A549 (cell line): ENCODE measurements around the gene SRRM2. TPM values are rescaled to one million over a fixed set of nuclear protein-coding genes. Genes with fewer than 3 reads are reported as not detected.

Experiments used
- ATAC-seq, 2 experiments: fragments of 200-7000 bp in 1 of 2; fragments of >200 bp in 1 of 2; cut with Nextera tagmentation in 1 of 2; cut with Tn5 transposase in 1 of 2; 3 replicates each; pipeline versions ENCODE4 v1.8.0 to v1.9.1; 2018 to 2020; ENCODE audit warnings: mild to moderate bottlenecking in 1 of 2, moderate library complexity in 1 of 2
- CTCF ChIA-PET: fragments of 300-600 bp; sonication (Branson Sonifier 250); formaldehyde crosslinking; extraction: SDS; loops from one replicate; lab custom pipeline; 2021; ENCODE audit warnings: antibody characterized with exemption, inconsistent platforms; lab: Yijun Ruan, JAX
- POLR2A ChIA-PET: fragments of 350-600 bp; formaldehyde crosslinking; extraction: SDS; loops from one replicate; lab custom pipeline; 2021; ENCODE audit warnings: antibody characterized with exemption, inconsistent platforms; lab: Yijun Ruan, JAX
- DNase-seq, 2 experiments: peaks; one replicate each; pipeline versions ENCODE4 v3.0.0 to v3.0.0-alpha.2; 2011 to 2016; ENCODE audit warnings: low read depth in 1 of 2, low spot score in 1 of 2
- FAIRE-seq: peaks from 2 replicates; lab custom pipeline; 2011; peaks lifted over from hg19 to GRCh38; lab: Jason Lieb, UNC
- H3K27ac ChIP-seq, 2 experiments: fragments of >200 bp; sonication (Bioruptor Twin); formaldehyde crosslinking; 3 replicates each; pipeline ENCODE4 v1.5.1; 2016 to 2017
- H3K4me1 ChIP-seq: fragments of >200 bp; sonication (Bioruptor Twin); formaldehyde crosslinking; 3 replicates; pipeline ENCODE4 v1.6.1; 2016
- H3K4me2 ChIP-seq: fragments of >200 bp; sonication (Bioruptor Twin); formaldehyde crosslinking; 3 replicates; pipeline ENCODE4 v1.6.1; 2016
- H3K4me3 ChIP-seq: fragments of >200 bp; sonication (Bioruptor Twin); formaldehyde crosslinking; 3 replicates; pipeline ENCODE4 v1.5.1; 2016
- H3K9me3 ChIP-seq: fragments of >200 bp; sonication (Bioruptor Twin); formaldehyde crosslinking; 3 replicates; pipeline ENCODE4 v1.6.1; 2016
- CBX8 ChIP-seq: fragments of 200-600 bp; sonication (generic); IDR thresholded peaks from 2 replicates; pipeline ENCODE4 v1.6.1; 2016
- CEBPB ChIP-seq, 2 experiments: fragments of >200 bp in 1 of 2; sonication (Bioruptor Twin) in 1 of 2; formaldehyde crosslinking in 1 of 2; IDR thresholded peaks; 2 replicates each; pipeline ENCODE4 v1.6.1; 2012 to 2016
- CHD4 ChIP-seq: fragments of 200-600 bp; sonication (generic); IDR thresholded peaks from 2 replicates; pipeline ENCODE4 v1.6.1; 2016; ENCODE audit warnings: antibody characterized with exemption, mild to moderate bottlenecking, borderline replicate concordance
- E2F6 ChIP-seq: IDR thresholded peaks from 2 replicates; pipeline ENCODE4 v1.6.1; 2012; ENCODE audit warnings: low read depth, borderline replicate concordance
- EHF ChIP-seq: fragments of 250-450 bp; sonication (Bioruptor Pico); IDR thresholded peaks from 2 replicates; pipeline ENCODE4 v1.5.0; 2020; ENCODE audit warnings: mild to moderate bottlenecking
- EHMT2 ChIP-seq: fragments of 200-600 bp; sonication (generic); IDR thresholded peaks from 2 replicates; pipeline ENCODE4 v1.6.1; 2016; ENCODE audit warnings: antibody characterized with exemption, low read depth, mild to moderate bottlenecking, moderate library complexity
- ELK1 ChIP-seq: fragments of 150-350 bp; IDR thresholded peaks from 2 replicates; pipeline ENCODE4 v1.6.1; 2014; ENCODE audit warnings: low read depth, mild to moderate bottlenecking, low read length
- EP300 ChIP-seq, 2 experiments: fragments of >200 bp; sonication (Bioruptor Twin); formaldehyde crosslinking; IDR thresholded peaks; 2 replicates in 1 of 2; 3 replicates in 1 of 2; pipeline ENCODE4 v1.6.1; 2016 to 2017
- ESRRA ChIP-seq: fragments of 150-350 bp; IDR thresholded peaks from 2 replicates; pipeline ENCODE4 v1.6.1; 2014; ENCODE audit warnings: mild to moderate bottlenecking, low read length, borderline replicate concordance
- GATA3 ChIP-seq: IDR thresholded peaks from 2 replicates; pipeline ENCODE4 v1.6.1; 2012; ENCODE audit warnings: borderline replicate concordance
- HOXA7 ChIP-seq: fragments of 250-450 bp; sonication (Bioruptor Pico); IDR thresholded peaks from 2 replicates; pipeline ENCODE4 v1.5.0; 2020; ENCODE audit warnings: mild to moderate bottlenecking, moderate library complexity
- JUNB ChIP-seq: fragments of >200 bp; sonication (Bioruptor Twin); formaldehyde crosslinking; IDR thresholded peaks from 2 replicates; pipeline ENCODE4 v1.6.1; 2016
- NPAS2 ChIP-seq: fragments of 250-450 bp; sonication (Bioruptor Pico); IDR thresholded peaks from 2 replicates; pipeline ENCODE4 v1.8.0; 2022; ENCODE audit warnings: mild to moderate bottlenecking, moderate library complexity, borderline replicate concordance
- PHF8 ChIP-seq: fragments of 200-600 bp; sonication (generic); IDR thresholded peaks from 2 replicates; pipeline ENCODE4 v1.6.1; 2016; ENCODE audit warnings: low read depth, mild to moderate bottlenecking, antibody characterized with exemption, moderate library complexity, borderline replicate concordance
- RCOR1 ChIP-seq: fragments of 150-350 bp; IDR thresholded peaks from 2 replicates; pipeline ENCODE4 v1.6.1; 2014; ENCODE audit warnings: antibody characterized with exemption, low read length, low read depth
- REST ChIP-seq: fragments of 200-600 bp; sonication (generic); IDR thresholded peaks from 2 replicates; pipeline ENCODE4 v1.6.1; 2016; ENCODE audit warnings: antibody characterized with exemption, mild to moderate bottlenecking, moderate library complexity
- ZSCAN20 ChIP-seq: fragments of 250-450 bp; sonication (Bioruptor Pico); IDR thresholded peaks from 2 replicates; pipeline ENCODE4 v1.8.0; 2022; ENCODE audit warnings: mild to moderate bottlenecking, moderate library complexity
- WGBS: methylation state at CpG from one replicate; pipeline ENCODE4 v1.1.6; 2017; ENCODE audit errors: missing lambda C conversion rate; 5-methylcytosine and 5-hydroxymethylcytosine counted together
- polyA plus RNA-seq, 4 experiments: library from polyadenylated mRNA; depleted of rRNA in 3 of 4; stranded (reverse); fragments of >200 nt; fragmentation: RNase III in 1 of 4; extraction: RNeasy Plus Mini Kit Qiagen cat#74134 plus additional on column Dnase treatment in 1 of 4; gene quantifications; 2 replicates in 3 of 4; 3 replicates in 1 of 4; pipeline ENCODE4 v1.2.3, GENCODE V29; 2011 to 2017

SRRM2 gene
- polyA plus RNA-seq, 2 of the 4 experiments (the other 2 are of a cell fraction), result 167 to 512 TPM

- no peak for FAIRE-seq
- DNase-seq, result no peak
- peaks cover 4% of the 10 kb centered on the region; the same call in 2 of the 3 replicates for H3K4me1 ChIP-seq
- no peak overlapping the region for H3K4me3 ChIP-seq
- TF ChIP-seq REST, result no peak
- no peak for TF ChIP-seq EHF (CRISPR knock-in tag)
- TF ChIP-seq ELK1, result no peak
- TF ChIP-seq CEBPB (IDR thresholded peaks at IDR 0.05), result no peak
- TF ChIP-seq CHD4, result no peak
- ATAC-seq, result no peak
- WGBS, result 82% methylated on average over 7 of the region's 7 CpGs
- H3K9me3 ChIP-seq, result no peaks in the 10 kb centered on the region
- H3K27ac ChIP-seq, result no peak overlapping the region
- H3K4me2 ChIP-seq, result no peak overlapping the region
- ChIA-PET CTCF (interaction anchor here (1.1 kb wide), 1 partner anchor 9 kb away, joined by 3 read pairs; no protein-coding TSS in a partner anchor), POLR2A (no interaction called here)
These were observed 24.4 kb upstream of the SRRM2 start for GRCh38 chr16:2728034-2728433.

GRCh38 chr16:2734844-2735515 lies 17.5 kb upstream of the SRRM2 start:
- no peak overlapping the region for H3K4me2 ChIP-seq
- POLR2A ChIA-PET, result no interaction called here
- 80% methylated on average over 10 of the region's 10 CpGs for WGBS
- no peak for DNase-seq
- TF ChIP-seq NPAS2 (CRISPR knock-in tag) (no peak), GATA3 (no peak), CHD4 (no peak), HOXA7 (CRISPR knock-in tag) (no peak), RCOR1 (no peak), JUNB (no peak), EHMT2 (no peak), CBX8 (no peak), EP300 (IDR thresholded peaks at IDR 0.05) (no peak), E2F6 (no peak), ESRRA (no peak), PHF8 (no peak), ZSCAN20 (CRISPR knock-in tag) (no peak)
- TF ChIP-seq, all 56 proteins: peak for 0
- no peak overlapping the region for H3K4me3 ChIP-seq
- ATAC-seq (no peak), FAIRE-seq (no peak)
- no peak overlapping the region for H3K27ac ChIP-seq
- CTCF ChIA-PET, result interaction anchor here (0.6 to 0.9 kb wide), 2 partner anchors 63 to 192 kb away, joined by 3 to 4 read pairs; no protein-coding TSS in a partner anchor
- no peaks in the 10 kb centered on the region for H3K9me3 ChIP-seq
- no peaks in the 10 kb centered on the region for H3K4me1 ChIP-seq
